Measurements from ENCODE around the gene C11orf21.

Gene C11orf21

GRCh38 chr11:2270322-2271076, 31.2 kb downstream of the C11orf21 start, which contains the start of gene ASCL2:
TSS of gene ASCL2 (minus strand) at chr11:2270588. CDS start at chr11:2270332, 256 bp downstream.
- DNase-seq, result no peak

GRCh38 chr11:2269601-2270321, 32.0 kb downstream of the C11orf21 start:
- no peak for DNase-seq

- DNase-seq, result peak; percentile 60
These were observed 32.8 kb downstream of the C11orf21 start for GRCh38 chr11:2268729-2269600.

- DNase-seq, result no peak
These were observed 33.6 kb downstream of the C11orf21 start for GRCh38 chr11:2267851-2268728.

- DNase-seq, result no peak
These were observed 34.3 kb downstream of the C11orf21 start for GRCh38 chr11:2267306-2267850.

- no peak for DNase-seq
These were observed 35.0 kb downstream of the C11orf21 start for GRCh38 chr11:2266586-2267305.

- DNase-seq, result no peak
These were observed 35.7 kb downstream of the C11orf21 start for GRCh38 chr11:2265854-2266585.

GRCh38 chr11:2265396-2265795, 36.3 kb downstream of the C11orf21 start:
- no peak for DNase-seq

- no peak for DNase-seq
These were observed 37.2 kb downstream of the C11orf21 start for GRCh38 chr11:2264366-2265053.

- no peak for DNase-seq
These were observed 37.9 kb downstream of the C11orf21 start for GRCh38 chr11:2263724-2264360.

- DNase-seq, result no peak
These were observed 38.6 kb downstream of the C11orf21 start for GRCh38 chr11:2263071-2263565.

GRCh38 chr11:2262301-2263070, 39.2 kb downstream of the C11orf21 start:
- DNase-seq, result no peak

GRCh38 chr11:2261436-2262230, 40.1 kb downstream of the C11orf21 start:
- no peak for DNase-seq

GRCh38 chr11:2260491-2261364, 41.0 kb downstream of the C11orf21 start:
- DNase-seq, result no peak

GRCh38 chr11:2259897-2260451, 41.7 kb downstream of the C11orf21 start:
- DNase-seq, result no peak

- DNase-seq, result no peak
These were observed 42.3 kb downstream of the C11orf21 start for GRCh38 chr11:2259466-2259830.

Data from activated CD4-positive, alpha-beta T cell treated with anti-CD3 and anti-CD28 coated beads for 1 hour (primary cell).